Measurements from ENCODE around the gene LRRC4C. TPM values are rescaled to one million over a fixed set of nuclear protein-coding genes. Genes with fewer than 3 reads are reported as not detected.

Gene LRRC4C
- total RNA-seq, 1 experiment from 2014 or later = 0.13 TPM

- Histone ChIP-seq H3K9me3 (ENCODE audit: control insufficient read depth, low read depth, low read length) (no peaks in the 10 kb centered on the region), H3K9ac (ENCODE audit: extremely low read depth, insufficient read length, low read length) (no peak overlapping the region), H3K79me2 (ENCODE audit: insufficient read depth, low read length) (no peaks in the 10 kb centered on the region), H3K23ac (ENCODE audit: insufficient read length, low read depth, low read length) (no peak overlapping the region), H3K4ac (ENCODE audit: low read depth, low read length) (no peak overlapping the region), H3K14ac (ENCODE audit: insufficient read depth, low read length) (no peak overlapping the region), H2BK12ac (ENCODE audit: insufficient read length, low read depth, low read length) (no peak overlapping the region), H2AFZ (ENCODE audit: low read length) (no peak overlapping the region), H3K4me1 (ENCODE audit: insufficient read depth, low read length) (peaks cover 7% of the 10 kb centered on the region; the same call in 1 of the 2 replicates), H4K5ac (ENCODE audit: insufficient read length, low read depth, low read length) (no peak overlapping the region), H3K56ac (ENCODE audit: insufficient read length, low read depth, low read length) (no peak overlapping the region), H3K27me3 (ENCODE audit: insufficient read depth, low read length) (no peaks in the 10 kb centered on the region), H2BK5ac (ENCODE audit: insufficient read length, low read length) (no peak overlapping the region), H4K20me1 (ENCODE audit: control insufficient read depth, insufficient read depth, insufficient read length) (no peaks in the 10 kb centered on the region), H3K4me2 (ENCODE audit: insufficient read depth, insufficient read length, low read length) (no peak overlapping the region), H4K91ac (ENCODE audit: insufficient read length, low read depth, low read length) (no peak overlapping the region), H2BK15ac (ENCODE audit: low read depth, low read length) (no peak overlapping the region), H3K23me2 (ENCODE audit: insufficient read length, low read depth, low read length, poor library complexity, severe bottlenecking) (no peaks in the 10 kb centered on the region), H3K79me1 (ENCODE audit: insufficient read depth, low read depth, low read length, poor library complexity, severe bottlenecking) (no peaks in the 10 kb centered on the region), H2BK120ac (ENCODE audit: low read depth, low read length, poor library complexity, severe bottlenecking) (no peak overlapping the region), H4K8ac (replicated peaks; ENCODE audit: insufficient read length, low read depth, low read length) (no peak overlapping the region), H3K27ac (ENCODE audit: insufficient read length, low read depth, low read length) (no peak overlapping the region), H3T11ph (ENCODE audit: low read length) (no peak overlapping the region), H2BK20ac (ENCODE audit: low read depth, low read length, poor library complexity, severe bottlenecking) (no peak overlapping the region), H2AK5ac (ENCODE audit: insufficient read length, low read length) (no peak overlapping the region), H3K18ac (ENCODE audit: insufficient read length, low read depth, low read length) (no peak overlapping the region)
- peaks cover 46 to 48% of the 10 kb centered on the region in 2 experiments for H3K4me1 Mint-ChIP-seq
- H3K27me3 Mint-ChIP-seq (ENCODE audit: low read depth) = no peaks in the 10 kb centered on the region
- no peaks in the 10 kb centered on the region for H3K9me3 Mint-ChIP-seq
- H3K27ac Mint-ChIP-seq = no peak overlapping the region
- no peaks in the 10 kb centered on the region; a peak in 1 of 7 replicates for H3K36me3 Mint-ChIP-seq (ENCODE audit: insufficient read depth in 1 of 3, low read depth in 3 of 3)
- TF ChIP-seq CTCF (conservative IDR thresholded peaks at IDR 0.05) = no peak
- no CpG with 5 or more reads among the region's 3 CpGs for WGBS (ENCODE audit: extremely low coverage, insufficient read length, low lambda C conversion rate)
- no peak for DNase-seq
- no peak overlapping the region for H3K4me3 Mint-ChIP-seq
Observed at GRCh38 chr11:41457216-41458014, 2.0 kb downstream of the LRRC4C start.

All from H9 (cell line).